ENCODE results near the gene ACAN. TPM values are rescaled to one million over a fixed set of nuclear protein-coding genes. Genes with fewer than 3 reads are reported as not detected.

ACAN gene
- polyA plus RNA-seq, 1 donor, result 0.16 TPM

GRCh38 chr15:88800026-88800425 lies 3.2 kb upstream of the ACAN start:
- WGBS (ENCODE audit: insufficient coverage, low lambda C conversion rate), result no CpG with 5 or more reads among the region's 1 CpG
- peaks cover 57% of the 10 kb centered on the region for H3K27me3 ChIP-seq (ENCODE audit: control insufficient read depth, insufficient read depth, low read length)

GRCh38 chr15:88800738-88801137 lies 2.5 kb upstream of the ACAN start:
- H3K27me3 ChIP-seq (ENCODE audit: control insufficient read depth, insufficient read depth, low read length), result peaks cover 63% of the 10 kb centered on the region
- DNase-seq, result no peak

More at GRCh38 chr15:88800026-88800425, 3.2 kb upstream of the ACAN start:
- H3K27ac ChIP-seq (ENCODE audit: low read length), result no peak overlapping the region
- H3K4me1 ChIP-seq (ENCODE audit: control insufficient read depth, insufficient read depth, low read length), result no peaks in the 10 kb centered on the region
- DNase-seq, result no peak
- no peaks in the 10 kb centered on the region for H3K36me3 ChIP-seq (ENCODE audit: control insufficient read depth, insufficient read depth, low read length)
- no peak overlapping the region for H3K4me3 ChIP-seq (ENCODE audit: low read length)
- no peaks in the 10 kb centered on the region for H3K9me3 ChIP-seq (ENCODE audit: control insufficient read depth, low read depth, low read length)

GRCh38 chr15:88802250-88802990 lies 816 bp upstream of the ACAN start:
- Histone ChIP-seq H3K4me3 (ENCODE audit: low read length) (no peak overlapping the region), H3K27me3 (ENCODE audit: control insufficient read depth, insufficient read depth, low read length) (peaks cover 74% of the 10 kb centered on the region)

More at GRCh38 chr15:88800738-88801137, 2.5 kb upstream of the ACAN start:
- no peaks in the 10 kb centered on the region for H3K4me1 ChIP-seq (ENCODE audit: control insufficient read depth, insufficient read depth, low read length)
- H3K27ac ChIP-seq (ENCODE audit: low read length), result no peak overlapping the region
- no peak overlapping the region for H3K4me3 ChIP-seq (ENCODE audit: low read length)
- WGBS (ENCODE audit: insufficient coverage, low lambda C conversion rate), result no CpG with 5 or more reads among the region's 4 CpGs
- H3K36me3 ChIP-seq (ENCODE audit: control insufficient read depth, insufficient read depth, low read length), result no peaks in the 10 kb centered on the region
- H3K9me3 ChIP-seq (ENCODE audit: control insufficient read depth, low read depth, low read length), result no peaks in the 10 kb centered on the region

GRCh38 chr15:88802991-88803240 lies 320 bp upstream of the ACAN start:
- no CpG with 5 or more reads among the region's 28 CpGs for WGBS (ENCODE audit: insufficient coverage, low lambda C conversion rate)
- H3K27me3 ChIP-seq (ENCODE audit: control insufficient read depth, insufficient read depth, low read length), result peaks cover 75% of the 10 kb centered on the region
- no peaks in the 10 kb centered on the region for H3K4me1 ChIP-seq (ENCODE audit: control insufficient read depth, insufficient read depth, low read length)
- H3K4me3 ChIP-seq (ENCODE audit: low read length), result no peak overlapping the region
- no peaks in the 10 kb centered on the region for H3K36me3 ChIP-seq (ENCODE audit: control insufficient read depth, insufficient read depth, low read length)
- no peak for DNase-seq
- H3K27ac ChIP-seq (ENCODE audit: low read length), result no peak overlapping the region
- H3K9me3 ChIP-seq (ENCODE audit: control insufficient read depth, low read depth, low read length), result no peaks in the 10 kb centered on the region

More at GRCh38 chr15:88802250-88802990, 816 bp upstream of the ACAN start:
- no peak overlapping the region for H3K27ac ChIP-seq (ENCODE audit: low read length)
- no peak for DNase-seq
- no CpG with 5 or more reads among the region's 20 CpGs for WGBS (ENCODE audit: insufficient coverage, low lambda C conversion rate)
- no peaks in the 10 kb centered on the region for H3K36me3 ChIP-seq (ENCODE audit: control insufficient read depth, insufficient read depth, low read length)
- no peaks in the 10 kb centered on the region for H3K9me3 ChIP-seq (ENCODE audit: control insufficient read depth, low read depth, low read length)
- no peaks in the 10 kb centered on the region for H3K4me1 ChIP-seq (ENCODE audit: control insufficient read depth, insufficient read depth, low read length)

- peaks cover 72% of the 10 kb centered on the region for H3K27me3 ChIP-seq (ENCODE audit: control insufficient read depth, insufficient read depth, low read length)
- no peaks in the 10 kb centered on the region for H3K9me3 ChIP-seq (ENCODE audit: control insufficient read depth, low read depth, low read length)
- H3K36me3 ChIP-seq (ENCODE audit: control insufficient read depth, insufficient read depth, low read length), result no peaks in the 10 kb centered on the region
- DNase-seq, result no peak
- WGBS (ENCODE audit: insufficient coverage, low lambda C conversion rate), result no CpG with 5 or more reads among the region's 10 CpGs
- H3K4me1 ChIP-seq (ENCODE audit: control insufficient read depth, insufficient read depth, low read length), result no peaks in the 10 kb centered on the region
- no peak overlapping the region for H3K27ac ChIP-seq (ENCODE audit: low read length)
- no peak overlapping the region for H3K4me3 ChIP-seq (ENCODE audit: low read length)
Measured at GRCh38 chr15:88803920-88804247, 648 bp downstream of the ACAN start.

DNA sequence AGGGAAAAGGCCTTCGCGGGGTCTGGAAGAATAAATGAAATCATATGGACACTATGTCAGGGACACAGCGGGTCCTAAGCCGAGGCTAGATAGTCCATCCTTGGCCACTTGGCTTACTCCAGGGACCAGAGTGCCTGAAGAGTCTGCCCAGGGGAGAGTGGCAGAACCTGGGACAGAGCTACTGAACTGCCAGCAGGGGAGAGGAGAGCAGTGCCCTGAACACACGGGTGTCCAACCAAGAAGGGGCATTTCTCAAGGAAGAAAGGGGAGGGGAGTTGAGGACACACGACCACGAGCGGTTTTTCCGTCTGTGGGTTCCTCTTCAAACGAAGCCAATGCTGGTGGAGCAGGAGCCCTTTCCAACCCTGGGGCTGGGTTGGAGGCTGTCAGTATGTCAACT lies 1.0 kb downstream of the ACAN start:
- H3K9me3 ChIP-seq (ENCODE audit: control insufficient read depth, low read depth, low read length), result no peaks in the 10 kb centered on the region
- no peak overlapping the region for H3K4me3 ChIP-seq (ENCODE audit: low read length)
- no peak overlapping the region for H3K27ac ChIP-seq (ENCODE audit: low read length)
- WGBS (ENCODE audit: insufficient coverage, low lambda C conversion rate), result no CpG with 5 or more reads among the region's 10 CpGs
- no peaks in the 10 kb centered on the region for H3K36me3 ChIP-seq (ENCODE audit: control insufficient read depth, insufficient read depth, low read length)
- DNase-seq, result no peak
- no peaks in the 10 kb centered on the region for H3K4me1 ChIP-seq (ENCODE audit: control insufficient read depth, insufficient read depth, low read length)
- H3K27me3 ChIP-seq (ENCODE audit: control insufficient read depth, insufficient read depth, low read length), result peaks cover 68% of the 10 kb centered on the region

GRCh38 chr15:88805031-88805780 lies 2.0 kb downstream of the ACAN start:
- Histone ChIP-seq H3K27ac (ENCODE audit: low read length) (no peak overlapping the region), H3K4me1 (ENCODE audit: control insufficient read depth, insufficient read depth, low read length) (no peaks in the 10 kb centered on the region), H3K4me3 (ENCODE audit: low read length) (no peak overlapping the region), H3K36me3 (ENCODE audit: control insufficient read depth, insufficient read depth, low read length) (no peaks in the 10 kb centered on the region), H3K9me3 (ENCODE audit: control insufficient read depth, low read depth, low read length) (no peaks in the 10 kb centered on the region), H3K27me3 (ENCODE audit: control insufficient read depth, insufficient read depth, low read length) (peaks cover 65% of the 10 kb centered on the region)
- 67% methylated on average over 2 of the region's 9 CpGs for WGBS (ENCODE audit: insufficient coverage, low lambda C conversion rate)
- no peak for DNase-seq

DNA sequence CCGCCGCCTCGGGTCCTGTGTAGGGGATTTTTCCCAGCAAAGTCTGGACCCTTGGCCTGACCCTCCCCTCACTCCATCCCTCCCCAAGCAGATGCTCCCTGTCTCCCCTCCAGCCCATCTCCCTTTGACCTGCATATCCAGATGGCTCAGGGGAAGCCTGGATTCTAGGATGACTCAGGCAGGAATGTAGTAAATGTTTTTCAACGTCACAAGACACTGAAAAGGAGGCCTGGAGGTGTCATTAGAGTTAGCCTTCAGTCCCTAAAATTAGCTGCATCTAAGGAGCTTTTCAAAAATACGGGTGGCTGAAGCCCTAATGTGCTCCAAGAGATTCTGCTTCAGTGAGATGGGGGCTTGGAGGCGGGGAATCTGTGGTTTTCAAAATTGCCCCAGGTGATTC lies 7.2 kb downstream of the ACAN start:
- no peak for DNase-seq
- Histone ChIP-seq H3K4me3 (ENCODE audit: low read length) (no peak overlapping the region), H3K27me3 (ENCODE audit: control insufficient read depth, insufficient read depth, low read length) (peaks cover 38% of the 10 kb centered on the region), H3K9me3 (ENCODE audit: control insufficient read depth, low read depth, low read length) (no peaks in the 10 kb centered on the region), H3K36me3 (ENCODE audit: control insufficient read depth, insufficient read depth, low read length) (no peaks in the 10 kb centered on the region), H3K27ac (ENCODE audit: low read length) (no peak overlapping the region), H3K4me1 (ENCODE audit: control insufficient read depth, insufficient read depth, low read length) (no peaks in the 10 kb centered on the region)
- no CpG with 5 or more reads among the region's 6 CpGs for WGBS (ENCODE audit: insufficient coverage, low lambda C conversion rate)

GRCh38 chr15:88812133-88812532 lies 8.9 kb downstream of the ACAN start:
- no CpG with 5 or more reads among the region's 4 CpGs for WGBS (ENCODE audit: insufficient coverage, low lambda C conversion rate)
- Histone ChIP-seq H3K36me3 (ENCODE audit: control insufficient read depth, insufficient read depth, low read length) (no peaks in the 10 kb centered on the region), H3K4me3 (ENCODE audit: low read length) (no peak overlapping the region), H3K4me1 (ENCODE audit: control insufficient read depth, insufficient read depth, low read length) (no peaks in the 10 kb centered on the region), H3K27me3 (ENCODE audit: control insufficient read depth, insufficient read depth, low read length) (peaks cover 28% of the 10 kb centered on the region), H3K9me3 (ENCODE audit: control insufficient read depth, low read depth, low read length) (no peaks in the 10 kb centered on the region), H3K27ac (ENCODE audit: low read length) (no peak overlapping the region)
- no peak for DNase-seq

DNA sequence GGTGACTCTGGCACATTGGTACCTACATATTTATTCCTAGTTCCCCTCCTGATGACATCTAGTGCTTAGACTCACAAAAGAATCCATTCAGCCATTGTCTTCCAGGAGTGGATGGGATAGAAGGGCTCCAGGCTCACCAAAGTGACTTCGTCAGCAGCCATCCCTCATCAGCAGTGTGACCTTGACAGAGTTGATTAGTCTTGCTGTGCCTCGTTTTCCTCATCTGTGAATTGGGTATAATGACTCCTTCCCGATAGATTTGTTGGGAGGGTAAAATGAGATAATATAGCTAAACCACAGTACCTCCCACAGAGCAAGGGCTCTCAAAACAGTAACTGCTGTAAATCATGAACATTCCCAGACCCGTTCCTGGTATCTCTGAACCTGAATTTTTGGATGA lies 10.7 kb downstream of the ACAN start:
- H3K27me3 ChIP-seq (ENCODE audit: control insufficient read depth, insufficient read depth, low read length), result peaks cover 19% of the 10 kb centered on the region
- no peaks in the 10 kb centered on the region for H3K9me3 ChIP-seq (ENCODE audit: control insufficient read depth, low read depth, low read length)
- WGBS (ENCODE audit: insufficient coverage, low lambda C conversion rate), result no CpG with 5 or more reads among the region's 4 CpGs
- no peaks in the 10 kb centered on the region for H3K4me1 ChIP-seq (ENCODE audit: control insufficient read depth, insufficient read depth, low read length)
- H3K27ac ChIP-seq (ENCODE audit: low read length), result no peak overlapping the region
- H3K36me3 ChIP-seq (ENCODE audit: control insufficient read depth, insufficient read depth, low read length), result no peaks in the 10 kb centered on the region
- no peak for DNase-seq
- no peak overlapping the region for H3K4me3 ChIP-seq (ENCODE audit: low read length)

- no peaks in the 10 kb centered on the region for H3K36me3 ChIP-seq (ENCODE audit: control insufficient read depth, insufficient read depth, low read length)
- no peak overlapping the region for H3K4me3 ChIP-seq (ENCODE audit: low read length)
- WGBS (ENCODE audit: insufficient coverage, low lambda C conversion rate), result no CpG with 5 or more reads among the region's 6 CpGs
- H3K27me3 ChIP-seq (ENCODE audit: control insufficient read depth, insufficient read depth, low read length), result peaks cover 21% of the 10 kb centered on the region
- DNase-seq, result no peak
- no peak overlapping the region for H3K27ac ChIP-seq (ENCODE audit: low read length)
- no peaks in the 10 kb centered on the region for H3K9me3 ChIP-seq (ENCODE audit: control insufficient read depth, low read depth, low read length)
- H3K4me1 ChIP-seq (ENCODE audit: control insufficient read depth, insufficient read depth, low read length), result no peaks in the 10 kb centered on the region
Measured at GRCh38 chr15:88814393-88814792, 11.2 kb downstream of the ACAN start.

Measured in large intestine (tissue), 3 donors.